HG03095 (cell line): ENCODE measurements around the gene KRT74.

Source experiments
- ATAC-seq: cut with Tn5 transposase; IDR thresholded peaks from one replicate; pipeline ENCODE4 v1.9.1; 2021; ENCODE audit warnings: moderate library complexity; ENCODE audit not compliant: unreplicated experiment

KRT74 gene

GRCh38 chr12:52539821-52540173 lies 33.8 kb downstream of the KRT74 start:
- ATAC-seq, result no peak

- ATAC-seq, result no peak
Observed at GRCh38 chr12:52539083-52539820, 34.4 kb downstream of the KRT74 start.

GRCh38 chr12:52537101-52537500 lies 36.5 kb downstream of the KRT74 start:
- ATAC-seq, result no peak

- ATAC-seq, result no peak
Observed at GRCh38 chr12:52535574-52535973, 38.1 kb downstream of the KRT74 start.

GRCh38 chr12:52534482-52534881 lies 39.2 kb downstream of the KRT74 start:
- no peak for ATAC-seq

- no peak for ATAC-seq
Observed at GRCh38 chr12:52533686-52534470, 39.8 kb downstream of the KRT74 start.

- no peak for ATAC-seq
Observed at GRCh38 chr12:52532636-52533035, 41.0 kb downstream of the KRT74 start.

GRCh38 chr12:52531566-52532300 lies 41.9 kb downstream of the KRT74 start:
- no peak for ATAC-seq

- no peak for ATAC-seq
Observed at GRCh38 chr12:52530905-52531304, 42.7 kb downstream of the KRT74 start.

GRCh38 chr12:52530366-52530765 lies 43.3 kb downstream of the KRT74 start:
- ATAC-seq, result no peak

GRCh38 chr12:52529846-52530245 lies 43.8 kb downstream of the KRT74 start:
- ATAC-seq, result no peak

- no peak for ATAC-seq
Observed at GRCh38 chr12:52529417-52529816, 44.2 kb downstream of the KRT74 start.

- ATAC-seq, result no peak
Observed at GRCh38 chr12:52528641-52529143, 45.0 kb downstream of the KRT74 start.

- ATAC-seq, result no peak
Observed at GRCh38 chr12:52527121-52527800, 46.4 kb downstream of the KRT74 start.

- no peak for ATAC-seq
Observed at GRCh38 chr12:52526511-52526951, 47.1 kb downstream of the KRT74 start.

- ATAC-seq, result no peak
Observed at GRCh38 chr12:52525661-52526499, 47.8 kb downstream of the KRT74 start.

GRCh38 chr12:52524898-52525591 lies 48.6 kb downstream of the KRT74 start:
- no peak for ATAC-seq

GRCh38 chr12:52524241-52524897 lies 49.3 kb downstream of the KRT74 start:
- no peak for ATAC-seq

- no peak for ATAC-seq
Observed at GRCh38 chr12:52523824-52524223, 49.8 kb downstream of the KRT74 start.
